CD4-positive, alpha-beta T cell (primary cell): ENCODE results near the gene UBE2E1. TPM values are rescaled to one million over a fixed set of nuclear protein-coding genes. Genes with fewer than 3 reads are reported as not detected.

Experiments used
- ATAC-seq: fragments of 200-7000 bp; cut with Tn5 transposase; one replicate; pipeline ENCODE4 v1.10.0; 2022; ENCODE audit warnings: mild to moderate bottlenecking; ENCODE audit not compliant: poor library complexity
- CTCF ChIA-PET: fragments of 350-600 bp; sonication (Branson Sonifier 250); formaldehyde crosslinking; loops from one replicate; lab custom pipeline; 2021; ENCODE audit warnings: antibody characterized with exemption, inconsistent platforms; lab: Charles Lee
- POLR2A ChIA-PET: fragments of 350-600 bp; sonication (Branson Sonifier 250); formaldehyde crosslinking; loops from one replicate; lab custom pipeline; 2021; ENCODE audit warnings: antibody characterized with exemption, inconsistent platforms; lab: Charles Lee
- DNase-seq, 14 experiments: peaks; one replicate each; pipeline ENCODE4 v3.0.0-alpha.2; 2013 to 2020; ENCODE audit warnings: mixed read lengths in 2 of 14
- H3K27ac ChIP-seq, 2 donors: one replicate each; pipeline versions ENCODE4 v1.5.1 to v1.7.0; 2013; ENCODE audit warnings: low read length in 2 of 2, low read depth in 1 of 2, mild to moderate bottlenecking in 1 of 2
- H3K27me3 ChIP-seq, 2 experiments: 1 replicate in 1 of 2; 2 replicates in 1 of 2; pipeline versions ENCODE4 v1.6.1 to v1.7.0; 2013; ENCODE audit warnings: low read length in 2 of 2, control low read depth in 1 of 2, mild to moderate bottlenecking in 1 of 2, moderate library complexity in 1 of 2; ENCODE audit not compliant: insufficient read depth in 2 of 2, control insufficient read depth in 1 of 2
- H3K36me3 ChIP-seq: one replicate; pipeline ENCODE4 v1.6.1; 2013; ENCODE audit warnings: low read length, control low read depth; ENCODE audit not compliant: insufficient read depth
- H3K4me1 ChIP-seq: one replicate; pipeline ENCODE4 v1.6.1; 2013; ENCODE audit warnings: low read length, control low read depth; ENCODE audit not compliant: insufficient read depth
- H3K4me3 ChIP-seq: one replicate; pipeline ENCODE4 v1.5.1; 2013; ENCODE audit warnings: mild to moderate bottlenecking, low read length, moderate library complexity
- H3K9me3 ChIP-seq, 2 experiments: 1 replicate in 1 of 2; 2 replicates in 1 of 2; pipeline versions ENCODE4 v1.6.1 to v1.7.0; 2013; ENCODE audit warnings: low read length in 2 of 2, mild to moderate bottlenecking in 2 of 2, control low read depth in 1 of 2, moderate library complexity in 1 of 2; ENCODE audit not compliant: control insufficient read depth in 1 of 2, insufficient read depth in 1 of 2
- H3K27ac Mint-ChIP-seq: one replicate; pipeline ENCODE4 v1.8.0; 2020; ENCODE audit warnings: mixed read lengths
- H3K27me3 Mint-ChIP-seq: one replicate; pipeline ENCODE4 v1.8.0; 2021; ENCODE audit warnings: mixed read lengths
- H3K36me3 Mint-ChIP-seq: one replicate; pipeline ENCODE4 v1.8.0; 2021; ENCODE audit warnings: low read depth, mixed read lengths
- H3K4me1 Mint-ChIP-seq: one replicate; pipeline ENCODE4 v1.8.0; 2021; ENCODE audit warnings: low read depth, mixed read lengths
- H3K4me3 Mint-ChIP-seq: one replicate; pipeline ENCODE4 v1.8.0; 2020; ENCODE audit warnings: mild to moderate bottlenecking, mixed read lengths
- H3K9me3 Mint-ChIP-seq: one replicate; pipeline ENCODE4 v1.8.0; 2020; ENCODE audit warnings: mixed read lengths
- CTCF ChIP-seq: fragments of 200-600 bp; IDR thresholded peaks from one replicate; pipeline ENCODE4 v1.8.0; 2022; ENCODE audit warnings: antibody characterized with exemption, mild to moderate bottlenecking
- intact Hi-C, 2 experiments: fragments of 100-400 bp; cut with DNase I in 1 of 2; cut with micrococcal nuclease in 1 of 2; formaldehyde crosslinking; loops; one replicate each; pipeline versions ENCODE4 v1.15.1 to v1.9.0; 2023 to 2025; cut with DNase I, micrococcal nuclease
- total RNA-seq, 174 experiments: library from RNA in 2 of 174; stranded (reverse) in 2 of 174; gene quantifications; one replicate each; pipeline ENCODE4 v1.2.3 and lab custom pipeline; 2021 to 2026

The UBE2E1 gene
- total RNA-seq, 2 experiments from 2014 or later: 49.8 to 52.2 TPM

GRCh38 chr3:23876923-23877322, 71.2 kb downstream of the UBE2E1 start:
- no peak overlapping the region for H3K4me3 Mint-ChIP-seq
- no peaks in the 10 kb centered on the region for H3K4me1 ChIP-seq
- POLR2A ChIA-PET: no interaction called here
- peaks cover 7% of the 10 kb centered on the region for H3K36me3 Mint-ChIP-seq
- TF ChIP-seq CTCF: no peak
- H3K9me3 Mint-ChIP-seq: no peaks in the 10 kb centered on the region
- CTCF ChIA-PET: no interaction called here
- DNase-seq (no peak), ATAC-seq (no peak)
- no peaks in the 10 kb centered on the region for H3K27me3 ChIP-seq
- intact Hi-C loops: no loop called here
- H3K4me1 Mint-ChIP-seq: peaks cover 79% of the 10 kb centered on the region
- H3K36me3 ChIP-seq: peaks cover 6% of the 10 kb centered on the region
- no peak overlapping the region for H3K27ac Mint-ChIP-seq
- H3K27ac ChIP-seq: no peak overlapping the region
- no peaks in the 10 kb centered on the region for H3K27me3 Mint-ChIP-seq
- no peaks in the 10 kb centered on the region for H3K9me3 ChIP-seq
- H3K4me3 ChIP-seq: no peak overlapping the region

- no peak overlapping the region for H3K27ac ChIP-seq
- H3K9me3 ChIP-seq: no peaks in the 10 kb centered on the region
- intact Hi-C loops: no loop called here
- Mint-ChIP-seq H3K4me3 (no peak overlapping the region), H3K36me3 (peaks cover 11% of the 10 kb centered on the region), H3K4me1 (peaks cover 82% of the 10 kb centered on the region), H3K27ac (no peak overlapping the region), H3K9me3 (no peaks in the 10 kb centered on the region), H3K27me3 (no peaks in the 10 kb centered on the region)
- no peaks in the 10 kb centered on the region for H3K4me1 ChIP-seq
- no peaks in the 10 kb centered on the region for H3K27me3 ChIP-seq
- DNase-seq (no peak), ATAC-seq (no peak)
- H3K4me3 ChIP-seq: no peak overlapping the region
- peaks cover 6% of the 10 kb centered on the region for H3K36me3 ChIP-seq
- TF ChIP-seq CTCF: no peak
- ChIA-PET CTCF (no interaction called here), POLR2A (no interaction called here)
Measured at GRCh38 chr3:23877329-23877980, 71.7 kb downstream of the UBE2E1 start.

GRCh38 chr3:23879485-23879884, 73.7 kb downstream of the UBE2E1 start:
- H3K9me3 Mint-ChIP-seq: no peaks in the 10 kb centered on the region
- peaks cover 11% of the 10 kb centered on the region for H3K36me3 Mint-ChIP-seq
- Histone ChIP-seq H3K4me3 (no peak overlapping the region), H3K27me3 (no peaks in the 10 kb centered on the region), H3K36me3 (peaks cover 6% of the 10 kb centered on the region), H3K9me3 (no peaks in the 10 kb centered on the region), H3K27ac (no peak overlapping the region), H3K4me1 (no peaks in the 10 kb centered on the region)
- H3K27me3 Mint-ChIP-seq: no peaks in the 10 kb centered on the region
- no peak for DNase-seq
- ChIA-PET CTCF (no interaction called here), POLR2A (interaction anchor here (0.6 kb wide), 1 partner anchor 28 kb away, joined by 3 read pairs; no protein-coding TSS in a partner anchor)
- peak overlapping the region; percentile 8 for H3K27ac Mint-ChIP-seq
- TF ChIP-seq CTCF: no peak
- no peak overlapping the region for H3K4me3 Mint-ChIP-seq
- intact Hi-C loops: no loop called here
- H3K4me1 Mint-ChIP-seq: peaks cover 69% of the 10 kb centered on the region
- ATAC-seq: no peak
